ENCODE measurements around the gene RRP8.

Gene RRP8

GRCh38 chr11:6567371-6567745 lies 36.1 kb downstream of the RRP8 start:
- DNase-seq (ENCODE audit: low spot score), result no peak

GRCh38 chr11:6566704-6567370 lies 36.6 kb downstream of the RRP8 start:
- no peak for DNase-seq (ENCODE audit: low spot score)

GRCh38 chr11:6565988-6566703 lies 37.3 kb downstream of the RRP8 start:
- no peak for DNase-seq (ENCODE audit: low spot score)

- DNase-seq (ENCODE audit: low spot score), result no peak
Observed at GRCh38 chr11:6565325-6565724, 38.1 kb downstream of the RRP8 start.

GRCh38 chr11:6563667-6564066 lies 39.7 kb downstream of the RRP8 start:
- DNase-seq (ENCODE audit: low spot score), result no peak

GRCh38 chr11:6563121-6563619 lies 40.2 kb downstream of the RRP8 start:
- no peak for DNase-seq (ENCODE audit: low spot score)

- no peak for DNase-seq (ENCODE audit: low spot score)
Observed at GRCh38 chr11:6561288-6561687, 42.1 kb downstream of the RRP8 start.

GRCh38 chr11:6559369-6559768 lies 44.0 kb downstream of the RRP8 start:
- DNase-seq (ENCODE audit: low spot score), result no peak

GRCh38 chr11:6557761-6558674 lies 45.4 kb downstream of the RRP8 start:
- no peak for DNase-seq (ENCODE audit: low spot score)

GRCh38 chr11:6557063-6557462 lies 46.4 kb downstream of the RRP8 start:
- no peak for DNase-seq (ENCODE audit: low spot score)

GRCh38 chr11:6556139-6556949 lies 47.1 kb downstream of the RRP8 start:
- DNase-seq (ENCODE audit: low spot score), result no peak

- DNase-seq (ENCODE audit: low spot score), result no peak
Observed at GRCh38 chr11:6554828-6555706, 48.3 kb downstream of the RRP8 start.

- no peak for DNase-seq (ENCODE audit: low spot score)
Observed at GRCh38 chr11:6553634-6554033, 49.8 kb downstream of the RRP8 start.

GRCh38 chr11:6548641-6549040 lies 54.8 kb downstream of the RRP8 start:
- DNase-seq (ENCODE audit: low spot score), result no peak

- no peak for DNase-seq (ENCODE audit: low spot score)
Observed at GRCh38 chr11:6548121-6548520, 55.3 kb downstream of the RRP8 start.

- DNase-seq (ENCODE audit: low spot score), result no peak
Observed at GRCh38 chr11:6547177-6547576, 56.2 kb downstream of the RRP8 start.

GRCh38 chr11:6546735-6547134 lies 56.7 kb downstream of the RRP8 start:
- DNase-seq (ENCODE audit: low spot score), result no peak

- DNase-seq (ENCODE audit: low spot score), result peak; percentile 28
Observed at GRCh38 chr11:6545917-6546605, 57.4 kb downstream of the RRP8 start.

All from putamen (tissue), 1 donor.